SK-N-SH treated with all-trans-retinoic acid at 6 μM for 48 hours (cell line): ENCODE measurements around the gene CYBA.

Experiments
- ATAC-seq: fragments of 200-7000 bp; cut with Tn5 transposase; 3 replicates; pipeline ENCODE4 v1.9.1; 2020; ENCODE audit warnings: mild to moderate bottlenecking, moderate library complexity
- ARNTL ChIP-seq: fragments of 450-650 bp; formaldehyde crosslinking; IDR thresholded peaks from 2 replicates; pipeline ENCODE4 v1.5.0; 2020; ENCODE audit warnings: low read depth, mild to moderate bottlenecking, moderate library complexity, borderline replicate concordance
- BACH2 ChIP-seq: fragments of 250-450 bp; sonication (Bioruptor Pico); IDR thresholded peaks from 2 replicates; pipeline ENCODE4 v1.9.0; 2021; ENCODE audit warnings: mild to moderate bottlenecking, borderline replicate concordance
- CREB5 ChIP-seq: fragments of 250-450 bp; sonication (Bioruptor Pico); IDR thresholded peaks from 2 replicates; pipeline ENCODE4 v1.5.1; 2020; ENCODE audit warnings: low read depth, mild to moderate bottlenecking, moderate library complexity
- CSDC2 ChIP-seq: fragments of 250-450 bp; sonication (Bioruptor Pico); IDR thresholded peaks from 2 replicates; pipeline ENCODE4 v1.5.0; 2020; ENCODE audit warnings: mild to moderate bottlenecking, moderate library complexity
- CSRNP3 ChIP-seq: fragments of 250-450 bp; sonication (Bioruptor Pico); IDR thresholded peaks from 2 replicates; pipeline ENCODE4 v1.5.1; 2021; ENCODE audit warnings: mild to moderate bottlenecking, moderate library complexity
- ESRRG ChIP-seq: fragments of 250-450 bp; sonication (Bioruptor Pico); IDR thresholded peaks from 2 replicates; pipeline ENCODE4 v1.6.1; 2021; ENCODE audit warnings: mild to moderate bottlenecking
- GLIS3 ChIP-seq: fragments of 250-450 bp; sonication (Bioruptor Pico); IDR thresholded peaks from 2 replicates; pipeline ENCODE4 v1.5.0; 2020; ENCODE audit warnings: mild to moderate bottlenecking, moderate library complexity
- OSR1 ChIP-seq: fragments of 250-450 bp; sonication (Bioruptor Pico); IDR thresholded peaks from 2 replicates; pipeline ENCODE4 v1.8.0; 2022; ENCODE audit warnings: moderate library complexity, mild to moderate bottlenecking, inconsistent platforms
- PPARA ChIP-seq: fragments of 250-450 bp; sonication (Bioruptor Pico); IDR thresholded peaks from 2 replicates; pipeline ENCODE4 v1.5.0; 2020; ENCODE audit warnings: mild to moderate bottlenecking, borderline replicate concordance
- RARB ChIP-seq: fragments of 250-450 bp; sonication (Bioruptor Pico); IDR thresholded peaks from 2 replicates; pipeline ENCODE4 v1.8.0; 2021; ENCODE audit warnings: mild to moderate bottlenecking, moderate library complexity
- SNAI2 ChIP-seq: fragments of 250-450 bp; sonication (Bioruptor Pico); IDR thresholded peaks from 2 replicates; pipeline ENCODE4 v1.5.0; 2020; ENCODE audit warnings: mild to moderate bottlenecking, moderate library complexity
- TCF4 ChIP-seq: fragments of 250-450 bp; sonication (Bioruptor Pico); IDR thresholded peaks from 2 replicates; pipeline ENCODE4 v1.8.0; 2021; ENCODE audit warnings: mild to moderate bottlenecking, moderate library complexity, borderline replicate concordance
- TOX ChIP-seq: fragments of 250-450 bp; sonication (Bioruptor Pico); IDR thresholded peaks from 2 replicates; pipeline ENCODE4 v1.8.0; 2021; ENCODE audit warnings: mild to moderate bottlenecking, moderate library complexity, borderline replicate concordance
- ZC3H10 ChIP-seq: fragments of 250-450 bp; sonication (Bioruptor Pico); IDR thresholded peaks from 2 replicates; pipeline ENCODE4 v1.5.1; 2021; ENCODE audit warnings: mild to moderate bottlenecking, moderate library complexity
- ZFP30 ChIP-seq: fragments of 450-650 bp; formaldehyde crosslinking; IDR thresholded peaks from 2 replicates; pipeline ENCODE4 v1.5.0; 2022; ENCODE audit warnings: mild to moderate bottlenecking, moderate library complexity
- ZNF565 ChIP-seq: fragments of 450-650 bp; formaldehyde crosslinking; conservative IDR thresholded peaks from 2 replicates; pipeline ENCODE4 v1.5.0; 2020; ENCODE audit warnings: low read depth, mild to moderate bottlenecking, moderate library complexity
- ZNF70 ChIP-seq: fragments of 450-650 bp; formaldehyde crosslinking; IDR thresholded peaks from 2 replicates; pipeline ENCODE4 v1.5.0; 2020; ENCODE audit warnings: mild to moderate bottlenecking, moderate library complexity
- ZNF8 ChIP-seq: fragments of 450-650 bp; formaldehyde crosslinking; IDR thresholded peaks from 2 replicates; pipeline ENCODE4 v1.5.0; 2020; ENCODE audit warnings: mild to moderate bottlenecking, moderate library complexity
- TF ChIP-seq, protein P1 (sequence below): fragments of 250-450 bp; sonication (Bioruptor Pico); IDR thresholded peaks from 2 replicates; pipeline ENCODE4 v1.8.0; 2020; ENCODE audit warnings: mild to moderate bottlenecking, moderate library complexity, borderline replicate concordance
- TF ChIP-seq, protein P2 (sequence below): fragments of 250-450 bp; sonication (Bioruptor Pico); IDR thresholded peaks from 2 replicates; pipeline ENCODE4 v1.5.0; 2020; ENCODE audit warnings: mild to moderate bottlenecking, moderate library complexity

The CYBA gene

DNA sequence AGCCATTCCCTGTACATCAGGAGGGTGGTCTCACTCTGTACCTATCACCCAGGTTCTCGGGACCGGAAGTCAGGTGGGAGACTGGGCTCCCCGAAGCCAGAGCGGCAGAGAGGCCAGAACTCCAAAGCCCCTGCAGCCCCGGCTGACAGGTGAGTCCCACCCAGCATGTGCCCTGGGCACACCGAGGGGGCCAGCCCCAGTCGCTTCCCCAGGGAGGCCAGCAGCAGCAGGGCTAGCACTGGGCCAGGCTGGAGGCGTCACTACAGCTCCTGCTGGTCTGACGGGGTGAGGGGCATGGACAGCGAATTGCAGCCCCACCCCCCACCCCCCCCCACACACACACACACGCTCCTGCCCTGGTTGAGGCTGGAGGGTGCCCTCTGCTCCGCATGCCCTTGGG is 20.4 kb downstream of the CYBA start:
- no peak for ATAC-seq
- TF ChIP-seq PPARA (CRISPR knock-in tag) = no peak
- TF ChIP-seq ZNF70 (CRISPR knock-in tag) = no peak
- no peak for TF ChIP-seq ZC3H10
- TF ChIP-seq TCF4 (CRISPR knock-in tag) = no peak
- TF ChIP-seq GLIS3 (CRISPR knock-in tag) = no peak
- TF ChIP-seq ZNF565 (CRISPR knock-in tag) = no peak
- no peak for TF ChIP-seq ZFP30 (CRISPR knock-in tag)
- TF ChIP-seq CSDC2 (CRISPR knock-in tag) = no peak
- TF ChIP-seq ZNF8 (CRISPR knock-in tag) = no peak
- TF ChIP-seq ARNTL (CRISPR knock-in tag) = no peak
- TF ChIP-seq, protein P1, sequence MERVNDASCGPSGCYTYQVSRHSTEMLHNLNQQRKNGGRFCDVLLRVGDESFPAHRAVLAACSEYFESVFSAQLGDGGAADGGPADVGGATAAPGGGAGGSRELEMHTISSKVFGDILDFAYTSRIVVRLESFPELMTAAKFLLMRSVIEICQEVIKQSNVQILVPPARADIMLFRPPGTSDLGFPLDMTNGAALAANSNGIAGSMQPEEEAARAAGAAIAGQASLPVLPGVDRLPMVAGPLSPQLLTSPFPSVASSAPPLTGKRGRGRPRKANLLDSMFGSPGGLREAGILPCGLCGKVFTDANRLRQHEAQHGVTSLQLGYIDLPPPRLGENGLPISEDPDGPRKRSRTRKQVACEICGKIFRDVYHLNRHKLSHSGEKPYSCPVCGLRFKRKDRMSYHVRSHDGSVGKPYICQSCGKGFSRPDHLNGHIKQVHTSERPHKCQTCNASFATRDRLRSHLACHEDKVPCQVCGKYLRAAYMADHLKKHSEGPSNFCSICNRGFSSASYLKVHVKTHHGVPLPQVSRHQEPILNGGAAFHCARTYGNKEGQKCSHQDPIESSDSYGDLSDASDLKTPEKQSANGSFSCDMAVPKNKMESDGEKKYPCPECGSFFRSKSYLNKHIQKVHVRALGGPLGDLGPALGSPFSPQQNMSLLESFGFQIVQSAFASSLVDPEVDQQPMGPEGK (CRISPR knock-in tag) = no peak
- TF ChIP-seq OSR1 = no peak

- TF ChIP-seq ZNF565 (CRISPR knock-in tag) = no peak
- no peak for TF ChIP-seq RARB (CRISPR knock-in tag)
- TF ChIP-seq ZFP30 (CRISPR knock-in tag) = no peak
- TF ChIP-seq CSRNP3 (CRISPR knock-in tag) = no peak
- TF ChIP-seq ZNF8 (CRISPR knock-in tag) = no peak
- TF ChIP-seq BACH2 (CRISPR knock-in tag) = no peak
- TF ChIP-seq SNAI2 (CRISPR knock-in tag) = no peak
- ATAC-seq = no peak
Measured at GRCh38 chr16:88629835-88630234, 21.0 kb downstream of the CYBA start.

DNA sequence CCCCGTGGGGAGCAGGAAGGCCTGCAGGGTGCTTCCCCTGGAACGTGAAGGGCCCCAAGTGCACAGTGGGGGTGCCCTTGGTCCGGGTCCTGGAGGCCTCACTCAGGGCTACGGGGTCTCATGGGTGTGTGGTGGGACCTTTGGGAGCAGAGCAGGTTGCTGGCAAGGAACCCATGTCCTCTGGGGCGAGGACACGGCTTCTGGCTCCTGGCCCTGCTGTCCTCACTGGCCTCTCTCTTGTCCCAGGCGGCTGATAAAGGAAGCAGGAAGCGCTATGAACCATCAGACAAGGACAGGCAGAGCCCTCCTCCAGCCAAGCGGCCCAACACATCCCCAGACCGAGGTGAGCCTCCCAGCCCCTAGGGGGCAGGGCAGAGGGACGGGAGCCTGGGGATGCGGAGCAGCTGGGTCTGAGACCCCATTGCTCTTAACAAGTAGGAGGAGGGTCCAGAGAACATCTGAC is 22.3 kb downstream of the CYBA start:
- TF ChIP-seq ZNF8 (CRISPR knock-in tag) = no peak
- TF ChIP-seq TCF4 (CRISPR knock-in tag) = no peak
- TF ChIP-seq ARNTL (CRISPR knock-in tag) = no peak
- no peak for TF ChIP-seq OSR1
- TF ChIP-seq, protein P2, sequence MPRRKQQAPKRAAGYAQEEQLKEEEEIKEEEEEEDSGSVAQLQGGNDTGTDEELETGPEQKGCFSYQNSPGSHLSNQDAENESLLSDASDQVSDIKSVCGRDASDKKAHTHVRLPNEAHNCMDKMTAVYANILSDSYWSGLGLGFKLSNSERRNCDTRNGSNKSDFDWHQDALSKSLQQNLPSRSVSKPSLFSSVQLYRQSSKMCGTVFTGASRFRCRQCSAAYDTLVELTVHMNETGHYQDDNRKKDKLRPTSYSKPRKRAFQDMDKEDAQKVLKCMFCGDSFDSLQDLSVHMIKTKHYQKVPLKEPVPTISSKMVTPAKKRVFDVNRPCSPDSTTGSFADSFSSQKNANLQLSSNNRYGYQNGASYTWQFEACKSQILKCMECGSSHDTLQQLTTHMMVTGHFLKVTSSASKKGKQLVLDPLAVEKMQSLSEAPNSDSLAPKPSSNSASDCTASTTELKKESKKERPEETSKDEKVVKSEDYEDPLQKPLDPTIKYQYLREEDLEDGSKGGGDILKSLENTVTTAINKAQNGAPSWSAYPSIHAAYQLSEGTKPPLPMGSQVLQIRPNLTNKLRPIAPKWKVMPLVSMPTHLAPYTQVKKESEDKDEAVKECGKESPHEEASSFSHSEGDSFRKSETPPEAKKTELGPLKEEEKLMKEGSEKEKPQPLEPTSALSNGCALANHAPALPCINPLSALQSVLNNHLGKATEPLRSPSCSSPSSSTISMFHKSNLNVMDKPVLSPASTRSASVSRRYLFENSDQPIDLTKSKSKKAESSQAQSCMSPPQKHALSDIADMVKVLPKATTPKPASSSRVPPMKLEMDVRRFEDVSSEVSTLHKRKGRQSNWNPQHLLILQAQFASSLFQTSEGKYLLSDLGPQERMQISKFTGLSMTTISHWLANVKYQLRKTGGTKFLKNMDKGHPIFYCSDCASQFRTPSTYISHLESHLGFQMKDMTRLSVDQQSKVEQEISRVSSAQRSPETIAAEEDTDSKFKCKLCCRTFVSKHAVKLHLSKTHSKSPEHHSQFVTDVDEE (CRISPR knock-in tag) = no peak
- ATAC-seq = peak; percentile 69

DNA sequence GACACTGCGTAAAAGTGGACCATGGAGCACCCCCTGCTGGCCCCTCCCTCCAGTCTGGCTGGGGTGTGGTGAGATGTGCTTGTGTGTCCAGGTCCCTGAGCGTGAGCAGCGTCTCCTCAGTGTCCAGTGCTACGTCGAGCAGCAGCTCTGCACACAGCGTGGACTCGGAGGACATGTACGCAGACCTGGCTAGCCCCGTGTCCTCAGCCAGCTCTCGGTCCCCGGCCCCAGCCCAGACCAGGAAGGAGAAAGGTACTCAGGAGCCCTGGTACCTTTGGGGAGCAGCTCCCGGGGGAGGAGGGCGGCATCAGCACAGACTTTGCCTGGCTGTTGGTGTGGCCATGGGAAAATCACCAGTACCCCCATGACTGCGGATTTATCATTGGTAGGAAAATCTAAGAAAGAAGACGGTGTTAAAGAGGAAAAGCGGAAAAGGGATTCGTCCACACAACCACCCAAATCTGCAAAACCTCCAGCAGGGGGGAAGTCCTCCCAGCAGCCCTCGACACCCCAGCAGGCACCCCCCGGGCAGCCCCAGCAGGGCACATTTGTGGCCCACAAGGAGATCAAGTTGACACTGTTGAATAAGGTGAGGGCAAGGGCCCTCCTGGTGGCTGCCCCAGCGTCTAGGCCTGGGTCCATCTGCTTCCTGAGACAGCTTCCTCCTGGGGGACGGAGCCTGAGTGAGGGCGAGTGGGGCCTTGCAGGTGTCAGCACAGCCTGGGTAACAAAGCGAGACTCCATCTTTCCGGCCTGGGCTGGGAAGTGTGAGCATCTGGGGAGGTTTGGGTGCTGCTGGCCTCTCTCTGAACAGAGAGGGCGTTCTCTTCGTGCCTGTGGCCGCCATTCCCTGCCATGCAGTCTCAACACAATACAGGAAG is 23.1 kb downstream of the CYBA start:
- ATAC-seq = no peak
- TF ChIP-seq GLIS3 (CRISPR knock-in tag) = no peak
- no peak for TF ChIP-seq ESRRG (CRISPR knock-in tag)
- TF ChIP-seq ZC3H10 = no peak
- no peak for TF ChIP-seq CSRNP3 (CRISPR knock-in tag)
- TF ChIP-seq ARNTL (CRISPR knock-in tag) = no peak
- TF ChIP-seq ZNF8 (CRISPR knock-in tag) = no peak
- TF ChIP-seq CREB5 = no peak
- TF ChIP-seq TOX (CRISPR knock-in tag) = no peak
